Stimulated activated memory B cell treated with anti-CD40 and anti-IgM and Interleukin-4, amounts not matched to agents 10 μg/mL and 1 μg/mL and 100 μg/mL, for 72 hours (primary cell): ENCODE measurements around the gene CIROP.
"Not testable (repeated sequence)": the region's sequence is repeated elsewhere in the genome, so short reads cannot be mapped to it uniquely, and the experiment has no call there.

Experiments
- ATAC-seq: fragments of 150-1000 bp; cut with Tn5 transposase; 2 replicates; pipeline ENCODE4 v1.10.0; 2021
- H3K27ac Mint-ChIP-seq: one replicate; pipeline ENCODE4 v1.8.0; 2022; ENCODE audit warnings: mild to moderate bottlenecking, mixed read lengths
- H3K27me3 Mint-ChIP-seq: one replicate; pipeline ENCODE4 v1.8.0; 2022; ENCODE audit warnings: mixed read lengths
- H3K36me3 Mint-ChIP-seq: one replicate; pipeline ENCODE4 v1.8.0; 2022; ENCODE audit warnings: mixed read lengths
- H3K4me1 Mint-ChIP-seq: one replicate; pipeline ENCODE4 v1.8.0; 2022; ENCODE audit warnings: mixed read lengths
- H3K4me3 Mint-ChIP-seq: one replicate; pipeline ENCODE4 v1.8.0; 2022; ENCODE audit warnings: mild to moderate bottlenecking, moderate library complexity, mixed read lengths
- H3K9me3 Mint-ChIP-seq: one replicate; pipeline ENCODE4 v1.8.0; 2022; ENCODE audit warnings: mixed read lengths

The CIROP gene

DNA sequence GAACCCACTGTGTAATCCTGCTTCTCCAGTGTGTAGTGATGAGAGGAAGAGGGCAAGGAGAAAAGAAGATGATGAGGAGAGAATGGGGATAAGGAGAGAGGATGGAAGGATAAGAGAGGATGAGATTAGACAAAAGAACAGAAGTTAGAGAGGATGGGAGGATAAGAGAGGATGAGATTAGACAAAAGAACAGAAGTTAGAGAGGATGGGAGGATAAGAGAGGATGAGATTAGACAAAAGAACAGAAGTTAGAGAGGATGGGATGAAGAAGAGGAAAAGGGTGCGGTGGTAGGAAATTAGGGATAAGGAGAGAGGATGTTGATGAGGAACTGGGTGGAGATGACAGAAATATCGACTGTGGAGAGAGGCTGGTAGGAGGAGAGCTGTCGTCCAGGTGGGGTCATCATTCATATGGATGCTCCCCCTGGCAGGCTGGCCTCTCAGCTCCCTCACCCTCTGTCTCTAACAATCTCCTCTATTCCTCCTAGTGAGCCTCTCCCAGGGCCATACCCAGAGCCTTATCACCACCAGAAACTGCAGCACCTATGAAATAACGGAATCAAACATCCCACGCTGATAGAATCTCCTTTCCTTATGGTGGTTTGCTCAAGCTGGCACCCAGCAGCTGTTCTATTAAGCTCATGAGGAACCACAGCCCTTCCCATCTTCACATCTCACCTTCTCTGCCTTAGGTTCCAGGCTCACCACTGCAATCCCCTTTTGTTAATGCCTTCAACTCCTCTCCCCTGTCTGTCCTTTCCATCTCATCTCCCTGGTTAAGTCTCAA, 6.0 kb upstream of the CIROP start:
- Mint-ChIP-seq H3K27ac (no peak overlapping the region), H3K4me3 (no peak overlapping the region), H3K36me3 (no peaks in the 10 kb centered on the region), H3K9me3 (no peaks in the 10 kb centered on the region), H3K4me1 (peaks cover 17% of the 10 kb centered on the region), H3K27me3 (peaks cover 14% of the 10 kb centered on the region)
- no peak for ATAC-seq

DNA sequence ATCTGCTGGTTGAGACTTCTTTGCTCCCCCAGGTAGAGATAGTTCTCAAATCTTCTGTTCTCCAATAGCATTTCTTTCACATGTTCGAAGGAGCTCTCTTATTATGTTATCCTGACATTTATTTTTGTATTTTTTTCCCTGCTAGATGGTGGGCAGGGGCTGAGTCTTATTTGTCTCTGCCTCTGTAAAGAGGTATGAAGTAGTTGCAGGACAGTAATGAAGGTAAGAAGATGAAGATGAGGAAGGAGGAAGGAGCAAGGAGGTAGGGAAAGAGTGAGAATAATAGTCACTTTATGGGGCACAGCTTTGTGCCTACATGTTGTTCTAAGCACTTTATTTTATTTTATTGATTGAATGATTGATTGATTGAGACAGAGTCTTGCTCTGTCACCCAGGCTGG, 5.0 kb upstream of the CIROP start:
- no peaks in the 10 kb centered on the region for H3K36me3 Mint-ChIP-seq
- H3K4me3 Mint-ChIP-seq, result no peak overlapping the region
- H3K9me3 Mint-ChIP-seq, result no peaks in the 10 kb centered on the region
- H3K4me1 Mint-ChIP-seq, result peaks cover 12% of the 10 kb centered on the region
- no peak for ATAC-seq
- peaks cover 9% of the 10 kb centered on the region for H3K27me3 Mint-ChIP-seq
- no peak overlapping the region for H3K27ac Mint-ChIP-seq

DNA sequence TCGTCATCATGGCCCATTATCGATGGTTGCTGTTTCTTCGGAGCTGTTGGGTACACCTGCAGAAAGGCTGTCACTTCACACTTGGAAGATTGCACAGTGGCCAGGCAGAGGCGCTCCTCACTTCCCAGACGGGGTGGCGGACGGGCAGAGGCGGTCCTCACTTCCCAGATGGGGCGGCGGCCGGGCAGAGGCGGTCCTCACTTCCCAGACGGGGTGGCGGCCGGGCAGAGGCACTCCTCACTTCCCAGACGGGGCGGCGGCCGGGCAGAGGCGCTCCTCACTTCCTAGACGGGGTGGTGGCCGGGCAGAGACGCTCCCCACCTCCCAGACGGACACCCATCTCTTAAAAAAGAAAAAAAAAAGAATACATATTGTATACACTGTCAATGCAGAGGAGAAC, 3.4 kb upstream of the CIROP start:
- H3K27me3 Mint-ChIP-seq, H3K27ac Mint-ChIP-seq, H3K4me1 Mint-ChIP-seq, H3K36me3 Mint-ChIP-seq, ATAC-seq, H3K4me3 Mint-ChIP-seq, H3K9me3 Mint-ChIP-seq: not testable (repeated sequence)

DNA sequence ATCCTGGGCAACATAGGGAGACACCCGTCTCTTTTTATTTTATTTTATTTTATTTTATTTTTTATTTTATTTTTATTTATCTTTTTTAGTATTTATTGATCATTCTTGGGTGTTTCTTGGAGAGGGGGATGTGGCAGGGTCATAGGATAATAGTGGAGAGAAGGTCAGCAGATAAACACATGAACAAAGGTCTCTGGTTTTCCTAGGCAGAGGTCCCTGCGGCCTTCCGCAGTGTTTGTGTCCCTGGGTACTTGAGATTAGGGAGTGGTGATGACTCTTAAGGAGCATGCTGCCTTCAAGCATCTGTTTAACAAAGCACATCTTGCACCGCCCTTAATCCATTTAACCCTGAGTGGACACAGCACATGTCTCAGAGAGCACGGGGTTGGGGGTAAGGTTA, 2.8 kb upstream of the CIROP start:
- H3K36me3 Mint-ChIP-seq, ATAC-seq, H3K4me3 Mint-ChIP-seq, H3K4me1 Mint-ChIP-seq, H3K27ac Mint-ChIP-seq, H3K9me3 Mint-ChIP-seq, H3K27me3 Mint-ChIP-seq: not testable (repeated sequence)

DNA sequence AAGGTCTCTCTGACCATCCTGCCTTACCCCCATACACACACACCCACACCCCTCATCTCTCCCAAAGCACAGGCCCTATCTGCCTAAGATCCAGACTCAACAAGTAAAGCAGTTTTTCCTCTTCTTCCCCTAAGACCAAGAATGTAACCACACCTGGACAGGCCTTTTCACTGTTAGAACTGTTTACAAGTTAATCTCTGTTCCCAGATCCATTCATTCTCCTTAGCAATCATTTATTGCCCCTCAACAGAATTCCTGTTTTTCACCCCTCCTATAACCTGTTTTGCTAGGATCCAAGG, 1.9 kb upstream of the CIROP start:
- Mint-ChIP-seq H3K27ac (no peak overlapping the region), H3K27me3 (no peaks in the 10 kb centered on the region), H3K9me3 (no peaks in the 10 kb centered on the region), H3K4me1 (peaks cover 7% of the 10 kb centered on the region), H3K36me3 (no peaks in the 10 kb centered on the region), H3K4me3 (no peak overlapping the region)
- ATAC-seq, result no peak

DNA sequence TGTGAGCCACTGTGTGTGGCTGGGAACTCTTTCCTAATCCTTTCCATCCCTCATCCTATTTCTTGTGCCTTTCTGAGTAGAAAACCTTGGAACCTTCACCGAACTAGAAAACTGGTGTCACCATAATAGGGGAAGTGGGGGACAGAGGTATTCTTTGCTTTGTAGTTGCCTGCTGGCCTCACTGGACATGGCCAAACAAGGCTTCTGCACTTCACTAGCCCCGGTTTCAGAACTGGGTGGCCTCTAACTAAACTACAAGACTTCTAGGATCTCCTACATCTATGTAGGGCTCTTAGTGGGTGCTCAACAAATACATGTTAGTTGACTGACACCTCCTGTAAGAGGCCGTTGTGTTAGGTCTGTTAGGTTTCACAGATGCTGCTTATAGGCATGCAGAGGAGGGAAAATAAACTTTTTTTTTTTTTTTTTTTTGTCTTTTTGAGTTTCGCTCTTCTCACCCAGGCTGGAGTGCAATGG, 597 bp upstream of the CIROP start:
- H3K4me3 Mint-ChIP-seq, result no peak overlapping the region
- no peaks in the 10 kb centered on the region for H3K36me3 Mint-ChIP-seq
- H3K27me3 Mint-ChIP-seq, result no peaks in the 10 kb centered on the region
- no peaks in the 10 kb centered on the region for H3K9me3 Mint-ChIP-seq
- no peak overlapping the region for H3K27ac Mint-ChIP-seq
- ATAC-seq, result no peak
- peaks cover 7% of the 10 kb centered on the region for H3K4me1 Mint-ChIP-seq

DNA sequence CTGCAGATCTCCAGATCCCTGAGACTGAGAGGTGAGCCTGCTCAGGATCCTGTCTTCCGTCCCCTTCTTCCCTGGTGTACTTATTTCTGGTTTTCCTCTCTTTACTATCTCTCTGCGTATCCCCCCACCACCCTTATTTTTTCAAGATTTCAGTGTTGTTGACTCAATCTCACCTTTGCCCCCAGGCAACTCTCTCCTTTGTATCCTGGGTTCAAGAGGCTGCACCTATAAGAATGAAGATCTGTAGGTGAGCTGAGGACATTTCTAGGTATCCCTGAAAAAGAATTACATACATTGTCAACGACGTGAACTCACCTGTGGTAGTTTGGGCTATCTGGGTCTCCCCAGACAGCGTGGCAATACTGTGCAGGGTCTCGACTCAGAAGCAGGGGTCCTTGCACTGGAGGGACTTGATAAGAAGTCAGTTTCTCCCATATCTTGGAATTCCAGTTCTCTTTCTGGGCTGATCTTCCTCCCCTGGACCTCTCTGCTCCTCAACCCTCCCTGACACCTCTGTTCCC, 659 bp downstream of the CIROP start:
- Mint-ChIP-seq H3K36me3 (peaks cover 12% of the 10 kb centered on the region), H3K27me3 (no peaks in the 10 kb centered on the region), H3K4me1 (peaks cover 7% of the 10 kb centered on the region), H3K27ac (no peak overlapping the region), H3K9me3 (no peaks in the 10 kb centered on the region), H3K4me3 (no peak overlapping the region)
- no peak for ATAC-seq

DNA sequence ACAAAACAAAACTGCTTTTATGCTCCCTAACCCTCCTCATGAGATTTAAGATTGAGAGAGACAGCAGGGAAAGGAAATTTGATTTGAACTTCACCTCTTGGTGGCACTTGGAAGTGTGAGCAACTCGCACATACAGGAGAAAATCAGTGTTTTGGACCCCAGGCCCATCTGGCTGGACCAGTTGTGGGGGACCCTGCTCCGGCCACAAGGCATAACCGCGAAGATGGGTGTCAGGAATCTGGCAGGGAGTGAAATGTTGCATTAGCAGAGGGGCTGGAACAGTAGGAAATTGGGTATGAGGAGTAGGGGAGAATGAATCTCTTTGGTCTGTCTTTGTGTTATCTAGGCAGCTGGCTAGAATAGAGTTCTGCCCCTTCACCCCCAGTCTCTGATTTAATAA, 1.2 kb downstream of the CIROP start:
- ATAC-seq, result no peak
- Mint-ChIP-seq H3K4me3 (no peak overlapping the region), H3K4me1 (peaks cover 7% of the 10 kb centered on the region), H3K9me3 (no peaks in the 10 kb centered on the region), H3K27me3 (no peaks in the 10 kb centered on the region), H3K27ac (no peak overlapping the region), H3K36me3 (peaks cover 14% of the 10 kb centered on the region)

DNA sequence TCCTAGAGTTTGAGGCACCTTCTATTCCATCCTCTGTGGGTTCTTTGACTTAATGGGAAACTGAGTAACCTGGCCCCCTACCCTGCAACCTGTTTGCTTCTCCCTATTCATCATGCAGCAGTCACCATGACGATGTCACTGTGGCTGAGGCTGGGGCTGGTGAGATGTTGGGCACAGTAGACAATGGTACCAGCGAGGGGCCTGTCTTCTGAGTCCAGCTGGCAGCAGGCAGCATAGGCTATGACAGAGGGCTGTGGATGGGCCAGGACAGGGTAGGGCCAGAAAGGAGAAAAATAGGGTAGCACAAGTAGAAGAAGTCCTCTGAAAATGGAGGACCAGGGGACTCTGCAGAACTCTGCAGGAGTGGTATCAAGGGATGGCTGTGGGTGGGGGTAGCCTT, 2.0 kb downstream of the CIROP start:
- Mint-ChIP-seq H3K4me1 (peaks cover 8% of the 10 kb centered on the region), H3K4me3 (no peak overlapping the region), H3K27ac (no peak overlapping the region), H3K9me3 (no peaks in the 10 kb centered on the region), H3K27me3 (no peaks in the 10 kb centered on the region), H3K36me3 (peaks cover 14% of the 10 kb centered on the region)
- ATAC-seq, result no peak

DNA sequence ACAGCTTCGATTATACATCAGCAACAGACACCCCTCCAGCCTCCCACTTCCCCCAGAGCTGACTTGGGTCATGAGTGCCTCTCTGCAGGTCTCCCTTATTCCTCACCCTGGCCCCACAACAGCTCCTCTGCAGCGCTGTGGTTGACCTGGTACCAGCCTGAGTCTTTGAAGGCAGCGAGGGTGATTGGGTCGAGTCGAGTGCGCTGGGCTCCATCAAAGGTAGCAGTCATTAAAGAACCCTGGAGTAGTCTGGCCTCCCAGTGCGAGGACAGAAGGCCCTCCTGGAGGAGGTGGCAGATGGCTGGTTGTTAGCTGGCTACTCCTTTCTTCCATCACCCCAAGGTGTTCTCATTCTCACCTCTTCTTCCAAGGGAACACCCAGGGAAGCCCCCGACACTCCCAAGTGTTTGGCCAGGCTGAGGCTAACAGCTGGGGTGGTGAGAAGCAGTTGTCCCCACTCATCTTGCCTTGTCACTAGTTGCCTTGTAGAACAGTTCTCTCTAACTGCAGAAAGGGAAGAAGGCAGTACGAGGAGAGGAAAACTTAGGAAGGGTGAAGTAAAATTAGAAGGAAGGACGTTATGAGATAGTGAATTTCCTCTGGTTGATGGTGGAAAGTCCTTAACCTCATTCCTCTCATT, 2.7 kb downstream of the CIROP start:
- Mint-ChIP-seq H3K9me3 (no peaks in the 10 kb centered on the region), H3K27me3 (no peaks in the 10 kb centered on the region), H3K36me3 (peaks cover 21% of the 10 kb centered on the region), H3K27ac (no peak overlapping the region), H3K4me1 (peaks cover 15% of the 10 kb centered on the region), H3K4me3 (no peak overlapping the region)
- ATAC-seq, result no peak

DNA sequence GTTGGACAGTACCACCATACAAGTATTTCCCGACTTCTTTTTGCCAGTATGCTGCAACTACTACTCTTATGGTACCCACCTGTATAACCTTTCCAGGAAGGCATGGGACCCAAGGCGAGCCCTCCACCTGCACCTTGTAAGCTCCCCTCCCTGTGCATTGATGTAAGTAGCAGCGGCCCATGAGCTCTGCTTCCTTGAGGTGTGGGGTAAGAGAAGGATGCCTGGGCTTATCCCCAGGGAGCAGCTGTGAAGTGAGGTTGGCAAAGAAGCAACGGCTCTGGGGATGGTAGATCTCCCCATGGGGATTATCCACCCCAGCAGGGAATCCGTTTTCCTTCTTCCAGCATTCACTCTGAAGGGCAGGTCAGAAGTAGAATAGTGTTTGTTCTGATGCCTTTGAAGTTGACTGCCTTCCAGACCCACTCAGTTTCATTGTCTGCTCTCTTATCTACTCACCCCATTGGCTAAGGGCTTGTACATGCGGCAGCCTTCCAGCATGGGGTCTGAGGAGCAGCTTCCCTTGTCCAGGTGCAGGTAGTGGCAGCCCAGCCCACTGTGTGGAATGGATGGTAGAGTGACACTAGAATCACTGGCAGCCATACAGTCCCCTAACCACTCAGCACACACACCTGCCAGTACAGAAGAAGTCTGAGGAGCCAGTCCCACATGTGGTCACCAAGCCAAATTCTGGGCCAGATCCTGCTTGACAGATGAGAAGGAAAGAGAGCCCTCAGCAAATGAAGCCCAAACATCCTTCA, 3.4 kb downstream of the CIROP start:
- ATAC-seq, result no peak
- H3K4me3 Mint-ChIP-seq, result no peak overlapping the region
- no peak overlapping the region for H3K27ac Mint-ChIP-seq
- peaks cover 19% of the 10 kb centered on the region for H3K4me1 Mint-ChIP-seq
- no peaks in the 10 kb centered on the region for H3K27me3 Mint-ChIP-seq
- no peaks in the 10 kb centered on the region for H3K9me3 Mint-ChIP-seq
- peaks cover 23% of the 10 kb centered on the region for H3K36me3 Mint-ChIP-seq

DNA sequence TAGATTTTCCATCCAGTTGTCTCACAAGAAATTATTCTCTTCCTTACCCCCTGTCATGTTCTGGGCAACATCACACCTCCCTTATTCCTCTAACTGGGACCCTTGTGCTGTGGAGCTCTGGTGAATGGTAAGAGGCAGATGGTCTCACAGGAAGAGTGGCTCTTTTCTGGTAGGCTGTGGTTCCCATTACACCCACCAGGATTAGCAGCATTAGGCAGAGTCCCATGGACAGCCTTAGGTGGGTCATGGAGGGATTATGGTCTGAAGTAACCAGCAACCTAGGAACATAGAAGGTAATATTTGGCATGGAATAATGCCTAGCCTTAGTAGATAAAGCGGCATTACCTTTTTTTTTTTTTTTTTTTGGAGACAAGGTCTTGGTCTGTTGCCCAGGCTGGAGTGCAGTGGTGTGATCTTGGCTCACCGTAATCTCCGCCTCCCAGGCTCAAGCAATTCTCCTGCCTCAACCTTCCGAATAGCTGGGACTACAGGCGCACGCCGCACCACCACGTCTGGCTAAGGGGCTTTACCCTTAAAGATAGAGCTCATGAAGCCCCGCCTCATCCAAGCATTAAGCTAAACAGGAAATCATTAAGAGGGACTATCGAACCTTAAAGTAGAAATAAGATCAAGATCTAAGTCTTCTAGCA, 5.5 kb downstream of the CIROP start:
- Mint-ChIP-seq H3K36me3 (peaks cover 23% of the 10 kb centered on the region), H3K9me3 (no peaks in the 10 kb centered on the region), H3K4me3 (no peak overlapping the region), H3K27ac (no peak overlapping the region), H3K4me1 (peaks cover 17% of the 10 kb centered on the region), H3K27me3 (no peaks in the 10 kb centered on the region)
- ATAC-seq, result no peak

DNA sequence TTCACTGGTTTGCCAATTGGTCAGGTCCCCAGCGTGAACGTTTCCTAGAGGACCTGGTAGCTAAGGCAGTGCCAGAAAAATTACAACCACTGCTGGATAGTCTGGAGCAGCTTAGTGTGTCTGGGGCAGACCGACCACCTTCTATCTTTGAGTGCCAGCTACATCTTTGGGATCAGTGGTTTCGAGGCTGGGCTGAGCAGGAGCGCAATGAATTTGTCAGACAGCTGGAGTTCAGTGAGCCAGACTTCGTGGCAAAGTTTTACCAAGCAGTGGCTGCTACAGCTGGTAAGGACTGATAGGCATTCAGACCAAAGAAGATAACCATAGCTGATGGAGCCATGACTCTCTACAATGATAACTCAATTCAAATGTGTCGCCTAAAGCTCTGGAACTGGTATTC, 7.0 kb downstream of the CIROP start:
- no peak for ATAC-seq
- H3K4me3 Mint-ChIP-seq, result no peak overlapping the region
- no peaks in the 10 kb centered on the region for H3K9me3 Mint-ChIP-seq
- no peak overlapping the region for H3K27ac Mint-ChIP-seq
- peaks cover 23% of the 10 kb centered on the region for H3K36me3 Mint-ChIP-seq
- H3K27me3 Mint-ChIP-seq, result no peaks in the 10 kb centered on the region
- peaks cover 23% of the 10 kb centered on the region for H3K4me1 Mint-ChIP-seq

DNA sequence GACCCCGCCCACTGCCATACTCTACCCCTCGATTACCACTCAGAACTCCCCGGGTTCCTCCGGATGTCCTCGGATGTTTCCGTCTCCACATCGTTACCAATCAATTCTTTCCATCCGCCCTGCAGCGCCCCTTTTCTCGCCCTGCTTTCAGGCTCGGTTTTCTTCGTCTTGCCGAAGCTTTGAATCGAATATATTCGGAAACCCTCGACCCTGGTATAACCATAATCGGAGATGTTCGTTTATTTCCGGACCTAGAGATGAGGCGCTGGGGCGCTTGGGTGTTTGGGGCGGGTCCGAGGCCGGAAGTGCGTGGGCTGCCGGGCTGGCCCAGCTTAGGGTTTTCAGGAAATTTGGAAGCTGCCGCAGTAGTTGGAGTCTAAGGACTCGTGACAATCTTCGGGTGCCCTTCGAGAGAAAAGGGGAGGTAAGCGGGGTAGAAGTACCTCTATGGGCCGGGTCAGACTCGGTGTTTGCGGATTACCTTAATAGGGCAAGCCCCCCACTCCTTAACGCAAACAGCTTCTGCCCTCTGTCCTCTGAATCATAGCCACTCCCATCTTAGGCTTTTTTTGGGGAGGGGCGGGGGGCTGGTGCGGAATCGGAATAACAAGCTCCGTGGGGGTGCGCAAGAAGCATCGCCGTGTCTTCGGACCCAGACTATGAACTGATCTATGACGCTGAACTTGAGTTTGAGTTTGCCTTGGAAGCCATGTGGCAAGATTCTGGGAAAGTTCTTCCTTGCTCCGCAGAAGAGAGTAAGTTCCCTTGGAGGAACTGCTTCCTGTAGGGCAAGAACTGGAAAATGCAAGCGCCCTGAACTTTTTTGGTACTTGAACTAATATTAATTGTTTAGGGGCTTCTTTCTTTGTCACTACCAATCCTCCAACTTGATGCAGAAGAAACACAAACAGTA, 9.3 kb downstream of the CIROP start, which contains the start of gene C14orf119:
C14orf119 (plus strand) TSS at position 310 of the 913 bp plus-strand sequence. CDS start 2,154 bp downstream, outside the sequence.
- Mint-ChIP-seq H3K9me3 (no peaks in the 10 kb centered on the region), H3K36me3 (peaks cover 31% of the 10 kb centered on the region), H3K4me1 (peaks cover 30% of the 10 kb centered on the region), H3K27me3 (no peaks in the 10 kb centered on the region), H3K27ac (no peak within 1 kb of the TSS), H3K4me3 (no peak within 1 kb of the TSS)
- peak; percentile 98 for ATAC-seq
